Embryonic facial prominence (tissue), 1 donor: ENCODE measurements around the gene TRIM2.

Experiments used
- DNase-seq: peaks from one replicate; pipeline ENCODE4 v3.0.0-alpha.2; 2016; ENCODE audit errors: extremely low spot score

The TRIM2 gene

GRCh38 chr4:153248641-153249198 lies 44.5 kb downstream of the TRIM2 start:
- DNase-seq = no peak

GRCh38 chr4:153249199-153250041 lies 45.2 kb downstream of the TRIM2 start:
- peak; percentile 39 for DNase-seq

DNA sequence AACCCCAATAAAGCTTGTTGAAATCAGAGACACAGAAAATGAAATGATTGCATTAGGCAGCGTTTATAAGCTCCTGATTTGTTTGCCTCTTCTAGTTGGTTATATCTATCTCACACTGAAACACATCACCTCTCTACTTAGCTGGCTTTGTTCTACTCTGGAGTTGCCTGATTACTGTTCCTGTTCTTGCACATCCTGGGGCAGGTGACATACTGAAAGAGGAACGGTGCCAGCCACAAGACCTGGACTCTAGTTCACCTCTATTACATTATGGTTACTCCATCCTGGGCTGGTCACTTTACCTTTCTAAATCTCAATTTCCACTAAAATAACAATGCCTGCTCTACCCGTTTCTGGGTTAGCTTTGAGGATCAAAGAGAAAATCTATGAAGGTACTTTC lies 47.9 kb downstream of the TRIM2 start:
- DNase-seq = no peak

- no peak for DNase-seq
Observed at GRCh38 chr4:153255233-153255632, 51.0 kb downstream of the TRIM2 start.

DNA sequence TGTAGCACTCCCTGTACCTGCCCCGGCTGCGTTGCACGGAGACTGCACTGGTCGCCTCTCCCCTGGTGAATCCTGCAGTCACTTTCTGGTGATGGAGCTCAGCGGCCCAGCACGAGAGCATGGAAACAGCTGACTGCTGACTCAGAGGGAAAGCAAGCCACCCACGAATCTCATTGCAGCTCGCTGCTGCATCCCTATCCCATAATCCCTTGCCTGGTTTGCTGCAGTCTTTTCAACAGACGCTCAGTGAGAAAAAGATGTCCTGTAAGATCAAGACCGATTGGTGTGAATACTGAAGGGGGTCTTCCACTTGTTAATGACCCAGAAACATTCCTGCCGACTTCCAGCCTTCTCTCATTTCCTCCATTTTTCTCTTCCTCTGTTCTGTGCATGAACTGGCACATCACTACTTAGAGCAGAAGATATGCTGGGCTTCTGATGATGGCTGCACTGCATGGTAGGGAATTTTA lies 52.9 kb downstream of the TRIM2 start:
- DNase-seq = no peak

- no peak for DNase-seq
Observed at GRCh38 chr4:153257991-153258390, 53.7 kb downstream of the TRIM2 start.

GRCh38 chr4:153258750-153259149 lies 54.5 kb downstream of the TRIM2 start:
- DNase-seq = no peak

DNA sequence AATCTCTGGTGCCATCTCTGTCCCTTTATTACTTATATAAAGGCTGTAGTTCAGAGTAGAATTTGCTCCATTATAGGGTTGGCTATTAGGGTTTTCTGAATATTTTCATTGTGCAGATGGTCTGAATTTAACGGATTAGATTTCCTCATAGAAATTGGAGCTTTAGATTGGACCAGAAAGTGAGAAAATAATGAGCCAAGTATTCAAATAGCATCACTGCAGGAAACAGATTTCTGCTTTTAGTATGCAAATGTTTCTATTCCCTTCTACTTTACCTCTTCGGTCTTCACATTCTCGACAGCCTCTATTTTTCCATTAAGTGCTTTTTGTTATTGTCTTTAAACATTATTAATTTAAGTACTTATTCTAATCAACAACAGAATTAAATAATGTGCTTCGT lies 55.4 kb downstream of the TRIM2 start:
- DNase-seq = peak; percentile 40

GRCh38 chr4:153260132-153260531 lies 55.9 kb downstream of the TRIM2 start:
- no peak for DNase-seq

DNA sequence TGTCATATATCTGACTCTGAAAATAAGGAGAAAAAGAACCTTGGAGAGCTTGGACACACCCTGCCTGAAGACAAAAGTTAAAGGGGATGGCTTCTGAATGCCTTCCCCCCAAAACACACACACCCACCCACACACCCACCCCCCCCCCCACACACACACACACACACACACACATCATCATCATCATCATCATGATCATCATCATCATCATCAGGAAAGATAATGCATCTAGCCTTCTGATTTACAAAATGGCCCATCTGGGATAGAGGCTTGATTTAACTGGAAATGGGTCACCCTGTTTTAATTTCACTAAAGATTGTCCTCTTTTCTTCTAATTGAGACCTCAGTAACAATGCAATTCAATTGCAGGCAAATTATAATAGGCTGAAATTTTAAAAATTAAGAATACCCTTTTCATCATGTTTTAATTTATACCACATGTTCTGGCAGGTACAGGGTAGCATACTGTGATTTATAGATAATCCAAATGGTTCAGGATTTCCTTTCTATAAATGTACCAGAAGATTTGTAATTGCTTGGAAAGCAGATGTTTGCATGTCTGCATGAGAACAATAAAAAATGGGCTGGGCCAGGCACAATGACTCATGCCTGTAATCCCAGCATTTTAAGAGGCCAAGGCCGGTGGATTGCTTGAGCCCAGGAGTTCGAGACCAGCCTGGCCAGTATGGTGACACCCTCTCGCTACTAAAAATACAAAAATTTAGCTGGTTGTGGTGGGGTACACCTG lies 56.5 kb downstream of the TRIM2 start:
- no peak for DNase-seq

GRCh38 chr4:153261461-153261860 lies 57.2 kb downstream of the TRIM2 start:
- DNase-seq = no peak

- no peak for DNase-seq
Observed at GRCh38 chr4:153261914-153262313, 57.7 kb downstream of the TRIM2 start.

GRCh38 chr4:153265306-153266047 lies 61.2 kb downstream of the TRIM2 start:
- no peak for DNase-seq

GRCh38 chr4:153266988-153267387 lies 62.7 kb downstream of the TRIM2 start:
- DNase-seq = no peak

- DNase-seq = no peak
Observed at GRCh38 chr4:153267890-153268289, 63.6 kb downstream of the TRIM2 start.

GRCh38 chr4:153268295-153268694 lies 64.1 kb downstream of the TRIM2 start:
- no peak for DNase-seq

DNA sequence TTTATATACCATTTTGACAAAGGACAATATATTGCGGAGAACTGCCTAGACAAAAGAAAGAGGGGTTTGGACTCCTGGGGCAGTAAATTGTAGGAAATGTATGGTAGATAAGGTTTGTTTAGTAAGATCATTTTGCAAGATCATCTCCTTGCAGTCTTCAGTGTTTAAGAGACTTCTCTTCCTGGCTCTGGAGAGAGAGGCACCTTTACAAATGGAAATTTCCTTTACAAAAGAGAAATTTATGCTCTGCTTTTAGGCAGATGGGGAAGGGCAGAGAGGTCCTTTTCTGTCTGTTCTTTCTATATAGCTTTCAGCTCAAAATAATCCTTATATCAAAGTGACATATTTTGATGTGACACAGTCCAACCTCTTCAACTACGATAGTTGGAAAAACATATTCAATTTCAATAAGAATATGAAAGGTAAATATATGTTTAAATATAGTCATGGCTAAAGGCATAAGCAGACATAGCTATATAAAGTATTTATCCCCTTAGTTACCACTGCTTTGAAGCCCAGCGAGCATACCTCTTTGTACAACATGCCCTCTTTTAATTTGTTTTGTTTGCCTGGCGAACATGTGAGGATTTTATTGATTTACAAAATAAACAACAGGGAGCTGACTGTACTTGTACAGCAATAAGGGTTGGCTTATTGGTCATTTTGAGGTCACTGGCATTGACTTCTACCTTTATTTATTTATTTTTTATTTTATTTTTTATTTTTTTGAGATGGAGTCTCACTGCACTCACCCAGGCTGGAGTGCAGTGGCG lies 65.2 kb downstream of the TRIM2 start:
- DNase-seq = no peak

DNA sequence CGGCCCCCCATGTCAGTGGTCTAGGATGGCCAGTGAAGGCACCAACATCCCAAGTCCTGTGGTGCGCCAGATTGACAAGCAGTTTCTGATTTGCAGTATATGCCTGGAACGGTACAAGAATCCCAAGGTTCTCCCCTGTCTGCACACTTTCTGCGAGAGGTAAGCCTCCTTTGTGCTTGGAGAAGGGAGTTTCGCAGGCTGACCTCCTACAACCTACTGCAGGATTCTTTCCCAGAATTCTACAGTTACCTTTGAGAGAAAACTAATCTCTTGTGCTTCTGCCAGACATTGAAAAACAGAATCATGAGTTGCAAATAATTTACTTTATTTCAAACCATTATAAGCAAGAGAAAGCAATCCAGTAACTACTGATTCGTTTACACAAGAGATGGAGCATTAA lies 66.1 kb downstream of the TRIM2 start:
- DNase-seq = no peak

DNA sequence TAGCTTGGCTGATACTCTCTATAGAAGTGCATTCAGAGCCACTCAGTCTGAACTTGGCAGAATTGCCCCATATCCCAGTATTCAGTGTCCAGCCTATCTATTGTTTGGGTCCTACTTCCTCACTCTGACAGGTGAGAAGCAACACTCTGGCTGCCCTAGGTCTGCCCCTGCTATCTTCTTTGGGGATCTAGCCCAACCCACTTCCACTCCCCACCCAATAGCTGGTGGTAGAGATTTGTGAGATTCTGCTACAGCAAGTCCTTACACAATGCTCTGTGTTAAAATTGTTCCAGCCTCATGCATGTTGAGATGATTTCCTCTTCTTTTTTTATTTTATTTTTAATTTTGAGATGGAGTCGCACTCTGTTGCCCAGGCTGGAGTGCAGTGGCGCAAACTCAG lies 67.6 kb downstream of the TRIM2 start:
- no peak for DNase-seq

DNA sequence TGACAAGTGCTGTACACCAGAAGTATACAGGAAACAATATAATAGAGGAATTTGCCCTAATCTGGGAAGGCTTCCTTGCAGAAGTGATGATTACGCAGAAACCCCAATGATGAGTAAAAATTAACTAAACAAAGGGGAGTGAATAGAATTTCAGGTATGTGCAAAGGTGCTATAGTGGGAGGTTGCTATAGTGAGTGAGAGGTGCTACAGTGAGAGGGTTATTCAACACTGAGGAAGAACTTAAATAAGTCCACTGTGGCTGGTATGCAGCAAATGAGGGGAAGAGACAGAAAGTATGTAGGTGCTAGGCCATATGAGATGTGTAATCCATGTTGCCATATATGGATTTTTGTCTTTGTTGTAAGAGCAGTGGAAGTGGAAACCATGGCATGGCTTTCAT lies 69.5 kb downstream of the TRIM2 start:
- no peak for DNase-seq

- no peak for DNase-seq
Observed at GRCh38 chr4:153274967-153275366, 70.7 kb downstream of the TRIM2 start.
